ENCODE measurements around the gene C19orf73.
"Not testable (repeated sequence)": the region's sequence is repeated elsewhere in the genome, so short reads cannot be mapped to it uniquely, and the experiment has no call there.

Gene C19orf73

DNA sequence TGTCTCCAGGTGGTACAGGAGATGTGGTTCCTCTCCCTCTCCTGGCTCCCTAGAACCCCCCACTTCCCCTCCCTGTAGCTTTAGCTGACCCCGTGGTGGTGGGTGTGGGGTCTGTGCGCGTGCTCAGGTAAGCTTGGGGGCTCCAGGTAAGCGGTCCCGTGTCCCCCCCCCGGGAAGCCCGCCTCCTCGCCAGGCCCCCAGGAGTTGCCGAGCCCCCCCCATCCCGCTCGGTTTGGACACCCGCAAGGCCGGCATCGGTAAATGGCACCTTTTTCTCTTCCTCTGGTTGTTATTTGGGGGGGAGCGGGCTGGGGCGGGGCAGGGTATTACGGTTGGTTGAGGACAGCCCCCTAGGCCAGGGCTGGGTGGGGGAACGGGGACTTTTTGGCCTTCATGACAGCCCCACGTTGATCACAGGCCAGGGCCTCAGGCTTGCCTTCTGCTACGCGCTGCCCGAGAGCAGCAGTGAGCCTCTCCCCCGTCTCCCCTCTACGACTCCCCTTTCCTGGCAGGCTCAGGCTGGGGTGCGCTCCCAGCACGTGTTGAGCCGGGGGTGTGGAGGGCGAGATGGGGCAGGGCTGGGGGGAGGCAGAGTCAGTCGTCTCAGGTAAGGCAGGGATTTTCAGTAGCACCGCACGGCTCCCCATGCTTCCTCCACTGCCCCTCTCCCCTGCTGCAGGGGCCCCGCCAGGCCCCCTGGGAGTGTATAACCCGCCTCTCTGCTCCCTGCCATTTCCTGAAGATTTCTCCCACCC, 15.4 kb downstream of the C19orf73 start:
- no peak for DNase-seq (ENCODE audit: low read depth in 2 of 2, low spot score in 1 of 2)

GRCh38 chr19:49102303-49102702, 16.6 kb downstream of the C19orf73 start:
- no peak for DNase-seq (ENCODE audit: low read depth in 2 of 2, low spot score in 1 of 2)

DNA sequence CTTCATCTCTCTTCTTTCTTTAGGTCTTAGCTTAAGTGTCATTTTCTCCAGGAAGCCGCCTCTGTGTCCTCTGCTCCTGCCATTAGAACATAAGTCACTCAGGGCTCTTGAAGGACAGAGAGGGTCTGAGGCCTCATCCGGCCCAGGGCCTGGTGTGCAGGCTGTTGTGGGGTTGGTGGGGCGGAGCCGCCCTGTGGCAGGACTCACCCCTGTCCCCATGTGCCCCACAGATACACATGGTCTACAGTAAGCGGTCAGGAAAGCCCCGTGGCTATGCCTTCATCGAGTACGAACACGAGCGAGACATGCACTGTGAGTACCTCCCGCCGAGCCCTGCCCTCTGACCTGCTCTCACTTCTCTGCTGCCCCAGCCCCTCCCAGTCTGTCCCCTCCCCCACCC, 17.8 kb downstream of the C19orf73 start:
- no peak for DNase-seq (ENCODE audit: low read depth in 2 of 2, low spot score in 1 of 2)

GRCh38 chr19:49098795-49099194, 20.1 kb downstream of the C19orf73 start:
- DNase-seq (ENCODE audit: low read depth in 2 of 2, low spot score in 1 of 2) = no peak

GRCh38 chr19:49097453-49098288, 21.3 kb downstream of the C19orf73 start:
- peak; percentile 44 to 51 for DNase-seq (ENCODE audit: low read depth in 2 of 2, low spot score in 1 of 2)

- no peak for DNase-seq (ENCODE audit: low read depth in 2 of 2, low spot score in 1 of 2)
Measured at GRCh38 chr19:49094505-49095482, 24.1 kb downstream of the C19orf73 start.

GRCh38 chr19:49092686-49093085, 26.3 kb downstream of the C19orf73 start:
- no peak for DNase-seq (ENCODE audit: low read depth in 2 of 2, low spot score in 1 of 2)

GRCh38 chr19:49091391-49092038, 27.4 kb downstream of the C19orf73 start:
- DNase-seq (ENCODE audit: low read depth in 2 of 2, low spot score in 1 of 2) = no peak

DNA sequence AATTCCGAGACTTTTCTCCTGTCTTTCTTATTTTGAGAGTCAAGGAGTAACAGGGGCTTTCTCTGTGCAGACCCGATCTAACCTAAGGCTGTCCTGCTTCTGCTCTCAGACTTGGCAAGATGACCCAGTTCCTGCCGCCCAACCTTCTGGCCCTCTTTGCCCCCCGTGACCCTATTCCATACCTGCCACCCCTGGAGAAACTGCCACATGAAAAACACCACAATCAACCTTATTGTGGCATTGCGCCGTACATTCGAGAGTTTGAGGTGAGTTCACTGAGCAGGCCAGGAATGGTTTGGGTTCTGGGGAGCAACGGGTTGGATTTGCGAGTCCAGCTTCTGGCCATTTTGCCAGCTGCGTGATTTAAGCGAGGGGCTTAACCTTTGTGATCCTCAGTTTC, 32.6 kb downstream of the C19orf73 start:
- no peak for DNase-seq (ENCODE audit: low read depth in 2 of 2, low spot score in 1 of 2)

- no peak for DNase-seq (ENCODE audit: low read depth in 2 of 2, low spot score in 1 of 2)
Measured at GRCh38 chr19:49085868-49086232, 33.1 kb downstream of the C19orf73 start.

GRCh38 chr19:49085020-49085867, 33.7 kb downstream of the C19orf73 start, which contains the start of gene SNRNP70:
SNRNP70 (plus strand) TSS chr19:49085451; CDS start chr19:49086415, 964 bp downstream.
- DNase-seq (ENCODE audit: low read depth in 2 of 2, low spot score in 1 of 2) = peak; percentile 94 to 99

DNA sequence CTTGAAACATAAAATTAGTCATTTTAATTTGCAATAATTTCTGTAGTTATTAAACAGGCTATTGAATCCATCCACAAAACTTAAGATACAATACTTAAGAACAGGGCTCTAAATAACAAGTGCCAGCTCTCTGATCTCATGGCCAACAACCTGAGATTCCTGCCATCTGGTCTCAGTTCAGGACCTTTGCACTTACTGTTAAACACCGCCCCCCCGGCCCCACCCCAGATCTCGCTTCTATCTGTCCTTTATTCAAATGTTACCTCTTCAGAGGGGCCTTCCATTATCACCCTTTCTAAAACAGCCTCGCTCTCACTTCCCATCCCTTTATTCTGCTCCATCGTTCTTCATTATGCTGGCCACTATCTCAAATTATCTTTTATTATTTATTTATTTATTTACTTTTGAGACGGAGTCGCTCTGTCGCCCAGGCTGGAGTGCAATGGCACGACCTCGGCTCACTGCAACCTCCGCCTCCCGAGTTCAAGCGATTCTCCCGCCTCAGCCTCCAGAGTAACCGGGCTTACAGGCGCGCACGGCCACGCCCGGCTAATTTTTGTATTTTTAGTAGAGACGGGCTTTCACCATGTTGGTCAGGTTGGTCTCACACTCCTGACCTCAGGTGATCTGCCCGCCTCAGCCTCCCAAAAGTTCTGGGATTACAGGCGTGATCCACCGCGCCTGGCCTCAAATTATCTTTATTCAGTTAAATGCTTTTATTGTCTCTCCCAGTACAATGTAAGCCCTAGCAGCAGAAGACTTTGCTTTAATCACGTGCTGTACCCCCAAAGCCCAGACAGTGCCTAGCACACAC, 34.5 kb downstream of the C19orf73 start:
- no peak for DNase-seq (ENCODE audit: low read depth in 2 of 2, low spot score in 1 of 2)

DNA sequence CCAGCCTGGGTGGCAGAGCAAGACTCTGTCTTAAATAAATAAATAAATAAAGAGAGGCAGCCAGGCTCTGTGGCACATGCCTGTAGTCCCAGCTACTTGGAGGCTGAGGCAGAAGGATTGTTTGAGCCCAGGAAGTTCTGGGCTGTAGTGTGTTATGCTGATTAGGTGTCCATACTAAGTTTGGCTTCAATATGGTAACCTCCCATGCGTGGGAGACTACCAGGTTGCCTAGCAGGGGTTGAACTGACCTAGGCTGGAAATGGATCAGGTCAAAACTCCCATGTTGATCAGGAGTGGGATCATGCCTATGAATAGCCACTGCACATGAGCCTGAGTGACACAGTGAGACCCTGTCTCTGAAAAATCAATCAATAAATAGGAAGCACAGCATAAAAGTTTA, 37.7 kb downstream of the C19orf73 start:
- DNase-seq (ENCODE audit: low read depth in 2 of 2, low spot score in 1 of 2) = no peak

GRCh38 chr19:49080392-49080791, 38.6 kb downstream of the C19orf73 start:
- DNase-seq (ENCODE audit: low read depth in 2 of 2, low spot score in 1 of 2) = no peak

GRCh38 chr19:49074869-49075268, 44.1 kb downstream of the C19orf73 start:
- not testable (repeated sequence) for DNase-seq (ENCODE audit: low read depth in 2 of 2, low spot score in 1 of 2)

- DNase-seq (ENCODE audit: low read depth in 2 of 2, low spot score in 1 of 2) = no peak
Measured at GRCh38 chr19:49073514-49074378, 45.2 kb downstream of the C19orf73 start.

DNA sequence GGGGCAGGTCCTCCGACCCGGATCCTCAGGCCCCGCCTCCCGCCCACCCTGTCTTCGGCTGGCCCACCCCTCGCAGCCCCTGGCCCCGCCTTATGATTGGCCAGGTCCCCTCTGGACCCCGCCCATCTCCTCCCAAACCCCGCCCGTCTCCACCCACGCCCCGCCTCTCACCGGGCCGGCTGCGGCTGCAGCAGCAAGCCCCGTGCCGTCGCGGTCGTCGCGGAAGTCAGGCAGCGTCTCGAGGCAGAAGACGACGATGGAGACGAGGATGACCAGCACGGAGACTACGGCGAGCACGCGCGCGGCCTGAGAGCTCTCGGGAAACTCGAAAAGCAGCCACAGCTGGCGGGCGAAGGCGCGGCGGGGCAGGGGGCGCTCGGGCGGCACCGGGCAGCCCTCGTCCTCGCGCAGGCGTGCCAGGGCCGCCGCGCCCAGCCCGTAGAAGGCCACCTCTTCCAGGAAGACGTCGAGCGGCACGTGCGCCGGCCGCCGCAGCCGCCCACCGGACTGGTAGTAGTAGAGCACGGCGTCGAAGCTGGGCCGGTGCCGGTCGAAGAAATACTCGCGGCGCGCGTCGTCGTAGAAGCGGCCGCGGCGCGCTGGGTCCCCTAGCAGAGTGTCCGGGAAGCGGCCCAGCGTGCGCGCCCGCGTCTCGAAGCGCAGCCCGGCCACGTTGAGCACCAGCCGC, 46.9 kb downstream of the C19orf73 start:
- no peak for DNase-seq (ENCODE audit: low read depth in 2 of 2, low spot score in 1 of 2)

Data from stimulated activated CD8-positive, alpha-beta memory T cell treated with anti-CD3 and anti-CD28 coated beads, Interleukin-4, amount 100 ng/mL, for 4 hours (primary cell).